C4-2B (cell line): Measurements from ENCODE around the gene GDI1.

Source experiments
- ZFX ChIP-seq: fragments of 450-650 bp; IDR thresholded peaks from 2 replicates; pipeline ENCODE4 v1.6.1; 2017
- TF ChIP-seq, protein P1 (sequence below): fragments of 450-650 bp; conservative IDR thresholded peaks from 2 replicates; pipeline ENCODE4 v1.5.1; 2017; ENCODE audit warnings: mild to moderate bottlenecking

DNA sequence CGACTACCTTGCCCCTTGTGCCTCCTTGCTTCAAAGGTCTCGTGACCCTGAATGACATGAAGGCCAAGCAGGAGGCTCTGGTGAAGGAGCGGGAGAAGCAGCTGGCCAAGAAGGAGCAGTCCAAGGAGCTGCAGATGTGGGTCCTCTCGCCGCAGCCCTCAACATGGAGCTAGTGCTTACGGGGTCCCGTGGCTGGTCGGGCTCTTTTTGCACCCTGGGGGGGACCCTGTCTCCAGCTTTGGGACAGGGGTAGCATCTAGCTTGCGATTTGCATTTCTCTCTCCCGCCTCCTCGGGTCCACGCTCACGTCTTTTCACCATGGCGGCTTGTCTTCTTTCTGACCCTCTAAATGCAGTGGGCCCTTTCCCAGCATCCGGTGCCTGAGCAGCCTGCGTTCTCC, 8.8 kb downstream of the GDI1 start:
- TF ChIP-seq, protein P1, sequence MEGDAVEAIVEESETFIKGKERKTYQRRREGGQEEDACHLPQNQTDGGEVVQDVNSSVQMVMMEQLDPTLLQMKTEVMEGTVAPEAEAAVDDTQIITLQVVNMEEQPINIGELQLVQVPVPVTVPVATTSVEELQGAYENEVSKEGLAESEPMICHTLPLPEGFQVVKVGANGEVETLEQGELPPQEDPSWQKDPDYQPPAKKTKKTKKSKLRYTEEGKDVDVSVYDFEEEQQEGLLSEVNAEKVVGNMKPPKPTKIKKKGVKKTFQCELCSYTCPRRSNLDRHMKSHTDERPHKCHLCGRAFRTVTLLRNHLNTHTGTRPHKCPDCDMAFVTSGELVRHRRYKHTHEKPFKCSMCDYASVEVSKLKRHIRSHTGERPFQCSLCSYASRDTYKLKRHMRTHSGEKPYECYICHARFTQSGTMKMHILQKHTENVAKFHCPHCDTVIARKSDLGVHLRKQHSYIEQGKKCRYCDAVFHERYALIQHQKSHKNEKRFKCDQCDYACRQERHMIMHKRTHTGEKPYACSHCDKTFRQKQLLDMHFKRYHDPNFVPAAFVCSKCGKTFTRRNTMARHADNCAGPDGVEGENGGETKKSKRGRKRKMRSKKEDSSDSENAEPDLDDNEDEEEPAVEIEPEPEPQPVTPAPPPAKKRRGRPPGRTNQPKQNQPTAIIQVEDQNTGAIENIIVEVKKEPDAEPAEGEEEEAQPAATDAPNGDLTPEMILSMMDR = no peak
- TF ChIP-seq ZFX = no peak
